ENCODE measurements around the gene NUP37. TPM values are rescaled to one million over a fixed set of nuclear protein-coding genes. Genes with fewer than 3 reads are reported as not detected.

Gene NUP37
- total and polyA plus RNA-seq, 9 of the 15 experiments (the other 6 are each of a cell fraction or from before 2014, with no cell fraction given), result 72.2 to 429 (median 170) TPM

- H3K4me1 ChIP-seq (replicated peaks in 1 of 2; ENCODE audit: control insufficient read depth in 2 of 2, insufficient read depth in 2 of 2, low read length in 2 of 2), result peaks cover 0 to 3% of the 10 kb centered on the region in 2 experiments; a peak in 1 of 5 replicates
- FAIRE-seq (no peak), ATAC-seq (no peak), DNase-seq (ENCODE audit: extremely low read depth in 1 of 4, low spot score in 3 of 4) (no peak)
- TF ChIP-seq RFX5 (IDR thresholded peaks at IDR 0.05; ENCODE audit: low read depth, low read length) (no peak), MAFG (tag; conservative IDR thresholded peaks at IDR 0.05) (0 out of 2 replicates have a peak, but pooled peaks have one; percentile 6)
- ChIA-PET POLR2A (interaction anchor here (0.6 kb wide), 1 partner anchor 65 kb away, joined by 3 read pairs; no protein-coding TSS in a partner anchor), CTCF (ENCODE audit: low intra/inter-chr PET ratio) (no interaction called here)
- H3K9me3 ChIP-seq (replicated peaks; ENCODE audit: control insufficient read depth, insufficient read depth, low read depth, low read length), result no peaks in the 10 kb centered on the region
- no peaks in the 10 kb centered on the region for H4K20me1 ChIP-seq (replicated peaks; ENCODE audit: control insufficient read depth, insufficient read depth, low read length)
- no peaks in the 10 kb centered on the region for H3K79me2 ChIP-seq (ENCODE audit: control insufficient read depth, insufficient read depth, low read length)
- H3K27me3 ChIP-seq (ENCODE audit: control insufficient read depth in 2 of 2, insufficient read depth in 2 of 2, low read length in 2 of 2), result no peaks in the 10 kb centered on the region
- WGBS (ENCODE audit: insufficient coverage, low coverage, missing lambda C conversion rate), result 100% methylated on average over 1 of the region's 1 CpG
- H3K9me1 ChIP-seq (ENCODE audit: control insufficient read depth, insufficient read depth, low read length), result no peaks in the 10 kb centered on the region
- H3K36me3 ChIP-seq (ENCODE audit: control insufficient read depth, insufficient read depth, low read length), result 0 out of 3 replicates have a peak, but pooled peaks cover 3% of the 10 kb centered on the region
- intact Hi-C loops (cut with micrococcal nuclease), result no loop called here
- no peak overlapping the region for H3K9ac ChIP-seq (ENCODE audit: insufficient read depth in 1 of 2, low read depth in 2 of 2, low read length in 2 of 2)
- H2AFZ ChIP-seq (ENCODE audit: low read depth, low read length), result no peak overlapping the region
- no peak overlapping the region for H3K4me2 ChIP-seq (ENCODE audit: insufficient read depth, low read length)
- in situ Hi-C loops (cut with MboI), result no loop called here
- no peak overlapping the region for H3K4me3 ChIP-seq
- no peak overlapping the region for H3K27ac ChIP-seq (ENCODE audit: extremely low read depth, low read depth, low read length)
- no TSS peak for BruUV-seq (replicated peaks)
Observed at GRCh38 chr12:102051431-102051965, 68.4 kb downstream of the NUP37 start.

- Histone ChIP-seq H3K36me3 (ENCODE audit: control insufficient read depth, insufficient read depth, low read length) (peaks cover 3% of the 10 kb centered on the region; the same call in 1 of the 3 replicates), H3K4me2 (ENCODE audit: insufficient read depth, low read length) (no peak overlapping the region), H3K79me2 (ENCODE audit: control insufficient read depth, insufficient read depth, low read length) (no peaks in the 10 kb centered on the region), H3K27ac (ENCODE audit: extremely low read depth, low read depth, low read length) (no peak overlapping the region), H3K9ac (ENCODE audit: insufficient read depth in 1 of 2, low read depth in 2 of 2, low read length in 2 of 2) (no peak overlapping the region), H3K4me1 (replicated peaks in 1 of 2; ENCODE audit: control insufficient read depth in 2 of 2, insufficient read depth in 2 of 2, low read length in 2 of 2) (peaks cover 0 to 3% of the 10 kb centered on the region in 2 experiments; a peak in 1 of 5 replicates), H4K20me1 (replicated peaks; ENCODE audit: control insufficient read depth, insufficient read depth, low read length) (no peaks in the 10 kb centered on the region), H3K27me3 (ENCODE audit: control insufficient read depth in 2 of 2, insufficient read depth in 2 of 2, low read length in 2 of 2) (no peaks in the 10 kb centered on the region), H3K9me3 (replicated peaks; ENCODE audit: control insufficient read depth, insufficient read depth, low read depth, low read length) (no peaks in the 10 kb centered on the region), H3K9me1 (ENCODE audit: control insufficient read depth, insufficient read depth, low read length) (no peaks in the 10 kb centered on the region), H2AFZ (ENCODE audit: low read depth, low read length) (no peak overlapping the region), H3K4me3 (no peak overlapping the region)
- POLR2A ChIA-PET, result interaction anchor here (0.6 to 1.0 kb wide), 2 partner anchors 11 to 65 kb away, joined by 3 read pairs; partner anchors contain the start of gene WASHC3
- no peak for ATAC-seq
- in situ Hi-C loops (cut with MboI) (no loop called here), intact Hi-C loops (cut with micrococcal nuclease) (no loop called here)
- 30% methylated on average over 1 of the region's 1 CpG for WGBS (ENCODE audit: insufficient coverage, low coverage, missing lambda C conversion rate)
- DNase-seq (ENCODE audit: extremely low read depth in 1 of 4, low spot score in 3 of 4), result no peak
- TF ChIP-seq MAFG (tag; conservative IDR thresholded peaks at IDR 0.05) (peak; percentile 47), MAFF (IDR thresholded peaks at IDR 0.05; ENCODE audit: low read length) (peak; percentile 74), ZNF316 (IDR thresholded peaks at IDR 0.05) (peak; percentile 75), C11orf30 (IDR thresholded peaks at IDR 0.05; ENCODE audit: low read depth) (peak; percentile 48; the same call in 1 of the 2 replicates), ILF3 (IDR thresholded peaks at IDR 0.05; ENCODE audit: borderline replicate concordance) (no peak), ZNF436 (CRISPR knock-in tag; IDR thresholded peaks at IDR 0.05) (no peak), MAFK (IDR thresholded peaks at IDR 0.05; ENCODE audit: low read length) (peak; percentile 79)
- no TSS peak for BruUV-seq (replicated peaks)
- no peak for FAIRE-seq
- CTCF ChIA-PET (ENCODE audit: low intra/inter-chr PET ratio), result no interaction called here
Observed at GRCh38 chr12:102050660-102051430, 69.1 kb downstream of the NUP37 start.
